A673 (cell line): ENCODE measurements around the gene IRS1. TPM values are rescaled to one million over a fixed set of nuclear protein-coding genes. Genes with fewer than 3 reads are reported as not detected.
A peak's percentile ranks its signal among the peaks of the same experiment; 100 is the strongest.

Source experiments
- BruUV-seq: library from RNA; stranded (reverse); fragments of 400-500 nt; replicated peaks from 2 replicates; lab custom pipeline; 2021; lab: Mats Ljungman, UMichigan
- CTCF ChIA-PET: fragments of 300-600 bp; sonication (Branson Sonifier 250); formaldehyde crosslinking; loops from one replicate; lab custom pipeline; 2022; ENCODE audit warnings: antibody characterized with exemption; lab: Charles Lee
- POLR2A ChIA-PET: fragments of 300-600 bp; sonication (Branson Sonifier 250); formaldehyde crosslinking; loops from one replicate; lab custom pipeline; 2022; ENCODE audit warnings: antibody characterized with exemption; ENCODE audit not compliant: low non-redundant PET; lab: Charles Lee
- DNase-seq: peaks from one replicate; pipeline ENCODE4 v3.0.0-alpha.2; 2015; ENCODE audit warnings: low spot score
- H3K27ac ChIP-seq: fragments of 200-600 bp; sonication (generic); 2 replicates; pipeline ENCODE4 v1.5.1; 2016; ENCODE audit warnings: mixed run types, low read depth, mild to moderate bottlenecking, mixed read lengths, antibody characterized with exemption, low read length; ENCODE audit not compliant: poor library complexity, severe bottlenecking
- H3K27me3 ChIP-seq: fragments of 200-600 bp; sonication (generic); replicated peaks from 2 replicates; pipeline ENCODE4 v1.6.1; 2017; ENCODE audit warnings: mixed run types, low read depth, mild to moderate bottlenecking, mixed read lengths, antibody characterized with exemption, low read length; ENCODE audit not compliant: insufficient read depth, poor library complexity
- H3K36me3 ChIP-seq: fragments of 200-600 bp; sonication (generic); 2 replicates; pipeline ENCODE4 v1.6.1; 2016; ENCODE audit warnings: mixed run types, mild to moderate bottlenecking, mixed read lengths, antibody characterized with exemption, low read length; ENCODE audit not compliant: insufficient read depth, poor library complexity, severe bottlenecking
- H3K4me1 ChIP-seq: fragments of 200-600 bp; sonication (generic); 2 replicates; pipeline ENCODE4 v1.6.1; 2017; ENCODE audit warnings: mixed run types, mild to moderate bottlenecking, mixed read lengths, antibody characterized with exemption, low read length; ENCODE audit not compliant: insufficient read depth, poor library complexity, severe bottlenecking
- H3K4me3 ChIP-seq: fragments of 200-600 bp; sonication (generic); 2 replicates; pipeline ENCODE4 v1.5.1; 2016; ENCODE audit warnings: low read depth, mixed run types, mild to moderate bottlenecking, mixed read lengths, low read length; ENCODE audit not compliant: poor library complexity, severe bottlenecking
- H3K9me3 ChIP-seq: fragments of 200-600 bp; sonication (generic); 2 replicates; pipeline ENCODE4 v1.6.1; 2016; ENCODE audit warnings: mixed run types, low read depth, mild to moderate bottlenecking, mixed read lengths, antibody characterized with exemption, low read length; ENCODE audit not compliant: poor library complexity, severe bottlenecking
- CTCF ChIP-seq: fragments of 300-800, 200-600 bp; sonication (generic); conservative IDR thresholded peaks from 2 replicates; pipeline ENCODE4 v1.5.1; 2017; ENCODE audit warnings: low read depth, mild to moderate bottlenecking, antibody characterized with exemption, low read length, moderate library complexity, mixed read lengths
- EZH2 ChIP-seq: fragments of 200-600 bp; sonication (generic); IDR thresholded peaks from 2 replicates; pipeline ENCODE4 v1.6.1; 2017; ENCODE audit warnings: borderline replicate concordance, low read depth, mild to moderate bottlenecking, mixed read lengths, antibody characterized with exemption, low read length; ENCODE audit not compliant: poor library complexity, severe bottlenecking
- intact Hi-C: fragments of 100-400 bp; cut with micrococcal nuclease; formaldehyde crosslinking; loops from one replicate; pipeline ENCODE4 v1.10.0; 2022; ENCODE audit not compliant: unreplicated experiment
- total RNA-seq: library from RNA; stranded (reverse); gene quantifications from 2 replicates; pipeline ENCODE4 v1.2.3, GENCODE V29; 2021

The IRS1 gene
- total RNA-seq, 1 experiment from 2014 or later: 29.3 TPM

GRCh38 chr2:226802573-226802972 is 3.0 kb upstream of the IRS1 start:
- intact Hi-C loops: no loop called here
- Histone ChIP-seq H3K27me3 (no peaks in the 10 kb centered on the region), H3K4me3 (no peak overlapping the region), H3K4me1 (peaks cover 12% of the 10 kb centered on the region), H3K9me3 (no peaks in the 10 kb centered on the region), H3K36me3 (no peaks in the 10 kb centered on the region), H3K27ac (no peak overlapping the region)
- POLR2A ChIA-PET: no interaction called here
- DNase-seq: peak; percentile 89
- peak; percentile 75 for TF ChIP-seq CTCF
- TF ChIP-seq EZH2: no peak
- BruUV-seq: no TSS peak
- CTCF ChIA-PET: interaction anchor here (0.6 to 1.3 kb wide), 8 partner anchors 10 to 1137 kb away, joined by 3 to 27 read pairs (median 4); no protein-coding TSS in a partner anchor

GRCh38 chr2:226800941-226801784 is 1.5 kb upstream of the IRS1 start:
- CTCF ChIA-PET: no interaction called here
- peaks cover 10% of the 10 kb centered on the region for H3K36me3 ChIP-seq
- peak; percentile 95 for DNase-seq
- H3K9me3 ChIP-seq: no peaks in the 10 kb centered on the region
- TF ChIP-seq CTCF (no peak), EZH2 (no peak)
- POLR2A ChIA-PET: no interaction called here
- H3K4me1 ChIP-seq: peaks cover 19% of the 10 kb centered on the region
- intact Hi-C loops: loop anchor here (2.0 kb wide), 2 partner anchors 184 to 306 kb away; no protein-coding TSS in a partner anchor
- no peaks in the 10 kb centered on the region for H3K27me3 ChIP-seq
- H3K27ac ChIP-seq: peak overlapping the region; percentile 69
- H3K4me3 ChIP-seq: peak overlapping the region; percentile 91
- BruUV-seq: TSS peak; percentile 27

DNA sequence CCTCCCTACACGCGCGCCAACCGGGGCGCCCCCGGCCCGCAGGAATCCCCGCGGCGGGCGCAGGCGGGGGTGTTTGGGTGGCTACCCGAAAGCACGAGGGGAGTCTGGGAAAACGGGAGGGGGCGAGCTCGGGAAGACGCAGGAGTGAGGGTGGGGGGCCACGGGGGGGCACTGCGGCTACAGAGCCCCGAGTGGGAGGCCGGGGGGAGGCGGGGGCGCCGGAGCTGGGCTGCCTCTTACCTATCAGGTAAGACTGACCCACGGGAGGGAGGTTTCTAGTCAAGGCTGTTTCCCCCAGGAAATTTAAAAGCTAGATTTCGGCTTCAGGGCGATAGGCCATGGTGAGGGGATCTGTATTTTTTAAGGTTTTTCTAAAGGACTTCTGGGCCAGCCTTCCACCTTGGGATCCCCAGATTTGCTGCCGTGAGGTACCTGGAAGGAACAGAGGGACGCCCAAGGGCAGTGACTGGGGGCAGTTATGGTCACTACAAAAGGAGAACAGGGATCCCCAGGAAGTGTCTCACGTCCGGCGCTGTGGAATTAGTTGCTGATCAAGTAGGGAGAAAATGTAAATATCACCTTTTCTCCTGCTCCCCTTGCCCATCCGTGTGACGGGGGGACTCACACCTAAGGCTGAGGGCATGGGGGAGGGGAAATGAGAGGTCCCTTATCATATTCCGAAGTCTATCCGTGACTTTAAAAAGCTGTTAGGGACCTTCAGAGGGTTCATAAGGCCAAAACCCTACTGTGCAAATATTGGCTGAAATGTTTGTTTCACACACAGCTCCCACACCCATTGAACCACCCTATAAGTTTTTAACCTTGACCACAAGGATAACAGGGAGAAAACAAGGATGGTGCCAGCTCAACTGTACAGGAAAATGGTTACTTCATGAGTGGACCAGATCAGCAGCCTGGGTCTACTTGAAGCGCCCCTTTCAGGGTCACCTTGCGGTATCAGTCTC is 638 bp upstream of the IRS1 start:
- peak overlapping the region; percentile 69 for H3K27ac ChIP-seq
- CTCF ChIA-PET: interaction anchor here (0.6 to 1.5 kb wide), 8 partner anchors 27 to 1135 kb away, joined by 3 to 8 read pairs (median 6); no protein-coding TSS in a partner anchor

More for the DNA sequence above, 638 bp upstream of the IRS1 start:
- H3K27me3 ChIP-seq: no peaks in the 10 kb centered on the region
- TF ChIP-seq EZH2 (no peak), CTCF (peak; percentile 50)
- peaks cover 27% of the 10 kb centered on the region for H3K4me1 ChIP-seq
- intact Hi-C loops: loop anchor here (2.0 to 5.0 kb wide), 5 partner anchors 185 to 911 kb away; no protein-coding TSS in a partner anchor
- BruUV-seq: no TSS peak
- POLR2A ChIA-PET: no interaction called here
- DNase-seq: peak; percentile 20
- no peaks in the 10 kb centered on the region for H3K9me3 ChIP-seq
- H3K36me3 ChIP-seq: peaks cover 17% of the 10 kb centered on the region
- peak overlapping the region; percentile 91 for H3K4me3 ChIP-seq
